Smooth muscle cell (in vitro differentiated cells): Measurements from ENCODE around the gene SMIM41. TPM values are rescaled to one million over a fixed set of nuclear protein-coding genes. Genes with fewer than 3 reads are reported as not detected.

Experiments
- DNase-seq: peaks from one replicate; lab custom pipeline; 2025; ENCODE audit not compliant: unreplicated experiment; lab: John Stamatoyannopoulos, UW
- H2AFZ ChIP-seq: fragments of 200-600 bp; sonication (generic); 2 replicates; pipeline ENCODE4 v1.6.0; 2016; ENCODE audit warnings: antibody characterized with exemption, low read depth, mild to moderate bottlenecking
- H3F3A ChIP-seq: fragments of 200-600 bp; sonication (generic); 2 replicates; pipeline ENCODE4 v1.6.0; 2017; ENCODE audit warnings: antibody characterized with exemption, low read depth
- H3K27ac ChIP-seq: fragments of 200-600 bp; sonication (generic); 2 replicates; pipeline ENCODE4 v1.5.1; 2016; ENCODE audit warnings: low read depth, mild to moderate bottlenecking
- H3K27me3 ChIP-seq: fragments of 200-600 bp; sonication (generic); 2 replicates; pipeline ENCODE4 v1.6.1; 2016; ENCODE audit warnings: low read depth, mild to moderate bottlenecking
- H3K36me3 ChIP-seq: fragments of 200-600 bp; sonication (generic); 2 replicates; pipeline ENCODE4 v1.5.1; 2016; ENCODE audit warnings: low read depth
- H3K4me1 ChIP-seq: fragments of 200-600 bp; sonication (generic); 2 replicates; pipeline ENCODE4 v1.5.1; 2016; ENCODE audit warnings: low read depth
- H3K4me2 ChIP-seq: fragments of 200-600 bp; sonication (generic); 2 replicates; pipeline ENCODE4 v1.6.0; 2016; ENCODE audit warnings: mild to moderate bottlenecking
- H3K4me3 ChIP-seq: fragments of 200-600 bp; sonication (generic); 2 replicates; pipeline ENCODE4 v1.5.1; 2016; ENCODE audit warnings: mild to moderate bottlenecking
- H3K79me2 ChIP-seq: fragments of 200-600 bp; sonication (generic); 2 replicates; pipeline ENCODE4 v1.6.0; 2016; ENCODE audit warnings: low read depth, mild to moderate bottlenecking
- H3K9ac ChIP-seq: fragments of 200-600 bp; sonication (generic); 2 replicates; pipeline ENCODE4 v1.6.0; 2016; ENCODE audit warnings: low read depth
- H3K9me3 ChIP-seq: fragments of 200-600 bp; sonication (generic); replicated peaks from 2 replicates; pipeline ENCODE4 v1.5.1; 2016; ENCODE audit warnings: low read depth
- H4K20me1 ChIP-seq: fragments of 200-600 bp; sonication (generic); 2 replicates; pipeline ENCODE4 v1.6.0; 2016; ENCODE audit warnings: low read depth
- WGBS: methylation state at CpG from one replicate; pipeline ENCODE4 v1.1.7; 2016; ENCODE audit warnings: low lambda C conversion rate; 5-methylcytosine and 5-hydroxymethylcytosine counted together
- polyA plus RNA-seq: library from polyadenylated mRNA; unstranded; fragments of >200 nt; fragmentation: Nextera tagmentation; extraction: Ambion mirVana; gene quantifications from 2 replicates; pipeline ENCODE4 v1.2.1, GENCODE V29; 2016
- total RNA-seq: library from RNA; depleted of rRNA; stranded (reverse); fragments of >200 nt; gene quantifications from 2 replicates; pipeline ENCODE4 v1.2.3, GENCODE V29; 2014
- TF ChIP-seq, protein P1 (sequence below): fragments of 200-600 bp; sonication (generic); IDR thresholded peaks from 2 replicates; pipeline ENCODE4 v1.5.1; 2017; ENCODE audit warnings: borderline replicate concordance, mild to moderate bottlenecking, antibody characterized with exemption; ENCODE audit not compliant: insufficient read depth, poor library complexity, severe bottlenecking

Gene SMIM41
- total and polyA plus RNA-seq, 2 experiments from 2014 or later = not detected

DNA sequence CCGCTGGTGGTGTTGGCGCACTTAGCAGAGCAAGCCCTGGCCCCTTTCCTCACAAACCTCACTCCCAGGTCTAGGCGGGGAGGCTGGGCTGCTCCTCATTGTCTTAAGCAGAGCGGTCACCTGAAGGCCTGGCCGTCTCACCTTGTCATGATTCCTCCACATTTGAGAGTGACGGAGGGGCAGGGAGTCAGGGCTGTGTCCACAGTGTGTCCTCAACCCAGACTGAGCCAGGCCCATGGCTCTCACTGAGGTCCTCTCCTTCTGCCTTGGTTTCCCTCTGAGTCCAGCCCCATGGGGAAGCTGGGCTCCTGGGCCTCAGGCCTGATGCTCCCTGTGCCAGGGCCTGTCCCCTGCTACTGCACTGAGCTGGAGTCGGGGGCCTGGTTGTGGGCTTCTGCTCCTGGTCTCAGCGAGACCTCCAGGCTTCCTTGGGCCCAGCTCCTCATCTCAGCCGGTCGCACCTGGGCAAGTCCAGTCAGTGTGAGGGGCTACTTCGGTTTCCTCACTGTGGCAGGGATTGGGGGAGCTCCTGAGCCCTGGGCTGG, 67.4 kb downstream of the SMIM41 start:
- no peak for DNase-seq
- Histone ChIP-seq H3K4me2 (peak overlapping the region; percentile 46), H3F3A (no peaks in the 10 kb centered on the region), H3K27ac (peak overlapping the region; percentile 98), H3K9ac (peak overlapping the region; percentile 90), H3K27me3 (no peaks in the 10 kb centered on the region), H3K79me2 (no peaks in the 10 kb centered on the region), H2AFZ (no peak overlapping the region), H4K20me1 (no peaks in the 10 kb centered on the region), H3K4me3 (no peak overlapping the region), H3K4me1 (peaks cover 13% of the 10 kb centered on the region), H3K36me3 (no peaks in the 10 kb centered on the region), H3K9me3 (no peaks in the 10 kb centered on the region)
- WGBS = 81% methylated on average over 11 of the region's 11 CpGs
- TF ChIP-seq, protein P1, sequence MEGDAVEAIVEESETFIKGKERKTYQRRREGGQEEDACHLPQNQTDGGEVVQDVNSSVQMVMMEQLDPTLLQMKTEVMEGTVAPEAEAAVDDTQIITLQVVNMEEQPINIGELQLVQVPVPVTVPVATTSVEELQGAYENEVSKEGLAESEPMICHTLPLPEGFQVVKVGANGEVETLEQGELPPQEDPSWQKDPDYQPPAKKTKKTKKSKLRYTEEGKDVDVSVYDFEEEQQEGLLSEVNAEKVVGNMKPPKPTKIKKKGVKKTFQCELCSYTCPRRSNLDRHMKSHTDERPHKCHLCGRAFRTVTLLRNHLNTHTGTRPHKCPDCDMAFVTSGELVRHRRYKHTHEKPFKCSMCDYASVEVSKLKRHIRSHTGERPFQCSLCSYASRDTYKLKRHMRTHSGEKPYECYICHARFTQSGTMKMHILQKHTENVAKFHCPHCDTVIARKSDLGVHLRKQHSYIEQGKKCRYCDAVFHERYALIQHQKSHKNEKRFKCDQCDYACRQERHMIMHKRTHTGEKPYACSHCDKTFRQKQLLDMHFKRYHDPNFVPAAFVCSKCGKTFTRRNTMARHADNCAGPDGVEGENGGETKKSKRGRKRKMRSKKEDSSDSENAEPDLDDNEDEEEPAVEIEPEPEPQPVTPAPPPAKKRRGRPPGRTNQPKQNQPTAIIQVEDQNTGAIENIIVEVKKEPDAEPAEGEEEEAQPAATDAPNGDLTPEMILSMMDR = no peak

DNA sequence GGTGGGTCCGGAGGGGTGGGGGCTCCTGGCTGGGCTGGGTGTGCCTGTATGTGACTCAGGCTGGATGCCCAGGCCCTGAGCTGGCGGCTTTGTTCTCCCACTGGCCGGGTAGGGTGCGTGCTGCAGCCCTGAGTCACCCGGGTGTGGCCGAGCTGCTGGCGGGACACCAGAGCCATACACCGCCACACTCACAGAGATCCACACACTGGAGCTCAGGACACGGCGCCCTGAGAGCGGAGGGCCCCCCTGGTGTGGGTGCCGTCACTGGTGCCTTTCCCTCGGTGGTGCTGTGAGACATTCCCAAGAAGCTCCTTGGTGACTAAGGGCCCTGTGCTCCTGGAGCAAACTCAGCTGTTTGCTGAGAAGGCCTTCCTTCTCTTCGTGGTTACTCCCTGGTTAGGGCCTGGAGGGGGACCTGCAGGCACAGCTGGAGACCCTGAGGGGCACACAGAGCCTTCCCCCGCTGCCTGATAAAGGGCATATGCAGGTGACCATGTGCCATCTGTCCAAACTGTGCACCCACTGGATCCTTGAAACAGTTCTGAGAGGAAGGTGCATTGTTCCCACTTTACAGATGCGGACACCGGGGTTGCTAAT, 68.0 kb downstream of the SMIM41 start:
- peak; percentile 71 for DNase-seq
- no peak overlapping the region for H2AFZ ChIP-seq
- peaks cover 13% of the 10 kb centered on the region for H3K4me1 ChIP-seq
- no peaks in the 10 kb centered on the region for H3K27me3 ChIP-seq
- peak overlapping the region; percentile 67 for H3K4me2 ChIP-seq
- no peaks in the 10 kb centered on the region for H3K79me2 ChIP-seq
- no peaks in the 10 kb centered on the region for H3K9me3 ChIP-seq
- no peaks in the 10 kb centered on the region for H4K20me1 ChIP-seq
- peak overlapping the region; percentile 98 for H3K27ac ChIP-seq
- H3F3A ChIP-seq = no peaks in the 10 kb centered on the region
- 21% methylated on average over 16 of the region's 17 CpGs for WGBS
- no peak overlapping the region for H3K4me3 ChIP-seq
- no peaks in the 10 kb centered on the region for H3K36me3 ChIP-seq
- TF ChIP-seq, protein P1 = no peak
- peak overlapping the region; percentile 90 for H3K9ac ChIP-seq

DNA sequence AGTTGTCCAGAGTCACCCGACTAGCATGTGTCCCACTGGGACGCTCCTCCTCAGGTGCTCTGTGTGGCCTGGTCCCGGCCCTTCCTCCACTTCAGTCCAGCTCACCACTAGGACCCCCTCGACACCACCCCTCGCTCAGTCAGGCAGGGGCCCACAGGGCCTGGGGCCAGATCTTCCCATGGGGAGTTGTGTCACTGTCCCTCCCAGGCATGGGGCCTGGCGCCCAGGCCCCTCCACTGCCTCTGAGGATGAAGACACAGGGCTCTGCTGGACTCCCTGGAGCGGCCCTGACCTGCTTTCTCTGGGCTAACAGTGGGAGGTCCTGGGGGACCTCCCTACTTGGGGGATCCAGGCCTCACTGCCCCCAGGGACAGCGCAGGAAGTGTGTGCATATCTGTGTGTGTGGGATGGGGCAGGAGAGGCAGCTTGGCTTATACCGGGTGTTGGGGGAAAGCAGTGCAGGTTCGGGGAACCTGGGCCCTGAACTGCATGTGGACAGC, 68.5 kb downstream of the SMIM41 start:
- H3K4me1 ChIP-seq = peaks cover 13% of the 10 kb centered on the region
- H3K4me3 ChIP-seq = no peak overlapping the region
- H3K27ac ChIP-seq = peak overlapping the region; percentile 98
- 84% methylated on average over 10 of the region's 10 CpGs for WGBS
- no peak overlapping the region for H2AFZ ChIP-seq
- no peaks in the 10 kb centered on the region for H4K20me1 ChIP-seq
- H3K9me3 ChIP-seq = no peaks in the 10 kb centered on the region
- H3K9ac ChIP-seq = peak overlapping the region; percentile 82
- no peaks in the 10 kb centered on the region for H3K36me3 ChIP-seq
- no peak for DNase-seq
- H3K4me2 ChIP-seq = peak overlapping the region; percentile 67
- TF ChIP-seq, protein P1 = no peak
- H3K79me2 ChIP-seq = no peaks in the 10 kb centered on the region
- H3K27me3 ChIP-seq = no peaks in the 10 kb centered on the region
- H3F3A ChIP-seq = no peaks in the 10 kb centered on the region
